Thyroid gland (tissue), 4 donors: Measurements from ENCODE around the gene ZNF783. TPM values are rescaled to one million over a fixed set of nuclear protein-coding genes. Genes with fewer than 3 reads are reported as not detected.
"Not testable (repeated sequence)": the region's sequence is repeated elsewhere in the genome, so short reads cannot be mapped to it uniquely, and the experiment has no call there.

Experiments
- DNase-seq, 2 donors: peaks; one replicate each; pipeline ENCODE4 v3.0.0-alpha.2; 2019
- H3K27ac ChIP-seq, 3 donors: fragments of 200-600 bp; sonication (generic); 1 replicate in 2 of 3; 2 replicates in 1 of 3; pipeline ENCODE4 v1.5.1; 2016 to 2019; ENCODE audit warnings: mild to moderate bottlenecking in 1 of 3, moderate library complexity in 1 of 3
- H3K27me3 ChIP-seq: fragments of 200-600 bp; sonication (generic); one replicate; pipeline ENCODE4 v1.5.1; 2019
- H3K36me3 ChIP-seq, 2 donors: fragments of 200-600 bp; sonication (generic); one replicate each; pipeline ENCODE4 v1.5.1; 2016 to 2019
- H3K4me1 ChIP-seq, 2 donors: fragments of 200-600 bp; sonication (generic); one replicate each; pipeline ENCODE4 v1.5.1; 2017 to 2019
- H3K4me3 ChIP-seq, 3 donors: fragments of 200-600 bp; sonication (generic); replicated peaks in 1 of 3; 1 replicate in 2 of 3; 2 replicates in 1 of 3; pipeline ENCODE4 v1.5.1; 2016; ENCODE audit warnings: mild to moderate bottlenecking in 1 of 3
- H3K9me3 ChIP-seq: fragments of 200-600 bp; sonication (generic); one replicate; pipeline ENCODE4 v1.5.1; 2017
- CTCF ChIP-seq, 6 experiments: fragments of 200-600 bp in 3 of 6; fragments of 450-650 bp in 3 of 6; sonication (generic) in 3 of 6; IDR thresholded peaks; one replicate each; pipeline ENCODE4 v1.5.1; 2016 to 2019; ENCODE audit warnings: antibody characterized with exemption in 6 of 6, mild to moderate bottlenecking in 2 of 6, inconsistent platforms in 1 of 6, moderate library complexity in 1 of 6
- POLR2A ChIP-seq, 2 donors: fragments of 450-650 bp; IDR thresholded peaks; one replicate each; pipeline ENCODE4 v1.6.1; 2017; ENCODE audit warnings: antibody characterized with exemption in 2 of 2, mild to moderate bottlenecking in 2 of 2, moderate library complexity in 1 of 2
- WGBS, 2 donors: methylation state at CpG; one replicate each; pipeline ENCODE4 v1.1.5; 2017; 5-methylcytosine and 5-hydroxymethylcytosine counted together
- intact Hi-C: fragments of 100-400 bp; cut with DNase I; formaldehyde crosslinking; loops from one replicate; pipeline ENCODE4 v1.15.1; 2023
- total RNA-seq, 4 donors: library from RNA; depleted of rRNA; stranded (reverse); fragments of >200 nt; gene quantifications; one replicate each; pipeline ENCODE4 v1.2.3, GENCODE V29; 2016

Gene ZNF783
- total RNA-seq, 4 donors from 2014 or later = 11.3 to 18.0 (median 15.1) TPM

- no peak for DNase-seq
- Histone ChIP-seq H3K9me3 (no peaks in the 10 kb centered on the region), H3K4me3 (no peak overlapping the region), H3K27me3 (no peaks in the 10 kb centered on the region), H3K4me1 (no peaks in the 10 kb centered on the region), H3K27ac (no peak overlapping the region), H3K36me3 (peaks cover 2 to 8% of the 10 kb centered on the region in 2 donors)
- TF ChIP-seq CTCF (IDR thresholded peaks at IDR 0.05) (no peak), POLR2A (IDR thresholded peaks at IDR 0.05) (no peak)
- intact Hi-C loops = no loop called here
- WGBS, 2 donors = 56 to 68% methylated on average over 5 to 6 of the region's 6 CpGs
These were observed 32.5 kb upstream of the ZNF783 start for GRCh38 chr7:149229526-149229925.

- Histone ChIP-seq H3K4me1 (no peaks in the 10 kb centered on the region), H3K36me3 (no peaks in the 10 kb centered on the region), H3K4me3 (no peak overlapping the region), H3K9me3 (no peaks in the 10 kb centered on the region), H3K27me3 (no peaks in the 10 kb centered on the region), H3K27ac (no peak overlapping the region)
- WGBS, 2 donors = 65 to 86% methylated on average over 2 of the region's 2 CpGs
- no peak for TF ChIP-seq CTCF (IDR thresholded peaks at IDR 0.05)
- no peak for TF ChIP-seq POLR2A (IDR thresholded peaks at IDR 0.05)
- no peak for DNase-seq
- intact Hi-C loops = no loop called here
These were observed 29.6 kb upstream of the ZNF783 start for GRCh38 chr7:149232362-149232761.

DNA sequence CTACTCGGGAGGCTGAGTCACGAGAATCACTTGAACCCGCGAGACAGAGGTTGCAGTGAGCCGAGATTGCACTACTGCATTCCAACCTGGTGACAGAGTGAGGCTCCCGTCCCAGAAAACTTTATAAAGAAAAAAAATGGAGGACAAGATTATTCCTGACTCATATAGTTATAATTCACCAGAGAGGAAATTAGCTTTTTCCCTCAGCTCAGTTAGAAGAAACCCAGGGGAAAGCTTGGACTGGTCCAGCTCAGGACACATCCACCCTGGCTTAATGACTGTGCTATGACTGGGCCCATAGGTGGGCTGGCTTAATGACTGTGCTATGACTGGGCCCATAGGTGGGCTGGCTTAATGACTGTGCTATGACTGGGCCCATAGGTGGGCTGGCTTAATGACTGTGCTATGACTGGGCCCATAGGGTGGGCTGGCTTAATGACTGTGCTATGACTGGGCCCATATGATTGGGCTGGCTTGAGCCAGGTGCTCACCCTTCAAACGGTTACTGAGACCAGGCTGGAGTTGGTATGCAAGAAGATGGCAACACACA lies 28.3 kb upstream of the ZNF783 start:
- H3K27me3 ChIP-seq, H3K9me3 ChIP-seq, H3K4me1 ChIP-seq, H3K27ac ChIP-seq, H3K4me3 ChIP-seq, intact Hi-C loops, DNase-seq, H3K36me3 ChIP-seq: not testable (repeated sequence)
- WGBS, 2 donors = 78% methylated on average over 7 of the region's 7 CpGs

DNA sequence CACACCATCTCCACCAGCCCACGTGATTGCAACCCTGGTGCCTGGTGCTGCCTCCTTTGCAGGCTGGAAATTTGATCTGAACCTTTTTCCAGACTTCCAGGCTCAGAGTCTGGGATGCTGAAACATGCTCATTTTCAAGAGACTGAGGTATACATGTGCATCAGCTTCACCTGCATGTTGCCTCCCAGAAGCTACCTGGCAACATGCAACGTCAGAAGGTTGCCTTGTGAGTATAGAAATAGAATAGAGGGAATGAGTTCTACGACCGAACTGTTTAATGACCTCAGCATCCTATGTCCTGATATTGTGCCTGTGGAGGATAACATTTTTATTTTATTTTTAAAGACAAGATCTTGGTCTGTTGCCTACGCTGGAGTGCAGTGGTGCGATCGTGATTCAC lies 24.5 kb upstream of the ZNF783 start:
- intact Hi-C loops = no loop called here
- Histone ChIP-seq H3K36me3 (no peaks in the 10 kb centered on the region), H3K4me1 (peaks cover 10 to 17% of the 10 kb centered on the region in 2 donors), H3K4me3 (no peak overlapping the region), H3K27me3 (no peaks in the 10 kb centered on the region), H3K9me3 (no peaks in the 10 kb centered on the region), H3K27ac (no peak overlapping the region)
- no peak for DNase-seq
- TF ChIP-seq CTCF (IDR thresholded peaks at IDR 0.05) = no peak
- no peak for TF ChIP-seq POLR2A (IDR thresholded peaks at IDR 0.05)
- 84 to 90% methylated on average over 7 of the region's 7 CpGs for WGBS, 2 donors

- no peaks in the 10 kb centered on the region for H3K36me3 ChIP-seq
- peaks cover 10 to 17% of the 10 kb centered on the region in 2 donors for H3K4me1 ChIP-seq
- WGBS, 2 donors = 86% methylated on average over 3 of the region's 3 CpGs
- no peak overlapping the region for H3K27ac ChIP-seq
- no peaks in the 10 kb centered on the region for H3K27me3 ChIP-seq
- intact Hi-C loops = no loop called here
- H3K9me3 ChIP-seq = no peaks in the 10 kb centered on the region
- no peak overlapping the region for H3K4me3 ChIP-seq
- DNase-seq = no peak
- no peak for TF ChIP-seq CTCF (IDR thresholded peaks at IDR 0.05)
- TF ChIP-seq POLR2A (IDR thresholded peaks at IDR 0.05) = no peak
These were observed 23.9 kb upstream of the ZNF783 start for GRCh38 chr7:149238051-149238450.
